Measurements from ENCODE around the gene CHURC1.
"Not testable (repeated sequence)": the region's sequence is repeated elsewhere in the genome, so short reads cannot be mapped to it uniquely, and the experiment has no call there.

Gene CHURC1

GRCh38 chr14:64912261-64912660, 2.0 kb upstream of the CHURC1 start:
- no peak for DNase-seq

GRCh38 chr14:64913477-64913876, 778 bp upstream of the CHURC1 start:
- not testable (repeated sequence) for DNase-seq

- no peak for DNase-seq
These were observed 772 bp downstream of the CHURC1 start for GRCh38 chr14:64915029-64915424.

GRCh38 chr14:64915797-64916196, 1.5 kb downstream of the CHURC1 start:
- DNase-seq, result no peak

- no peak for DNase-seq
These were observed 4.0 kb downstream of the CHURC1 start for GRCh38 chr14:64918216-64918615.

- DNase-seq, result no peak
These were observed 5.0 kb downstream of the CHURC1 start for GRCh38 chr14:64919215-64919614.

GRCh38 chr14:64919618-64920017, 5.4 kb downstream of the CHURC1 start:
- no peak for DNase-seq

- no peak for DNase-seq
These were observed 6.2 kb downstream of the CHURC1 start for GRCh38 chr14:64920465-64920864.

GRCh38 chr14:64923015-64923414, 8.8 kb downstream of the CHURC1 start:
- no peak for DNase-seq

- DNase-seq, result no peak
These were observed 12.2 kb downstream of the CHURC1 start for GRCh38 chr14:64926398-64926995.

- DNase-seq, result no peak
These were observed 12.8 kb downstream of the CHURC1 start for GRCh38 chr14:64927031-64927430.

- no peak for DNase-seq
These were observed 14.2 kb downstream of the CHURC1 start for GRCh38 chr14:64928239-64929013.

- DNase-seq, result no peak
These were observed 14.7 kb downstream of the CHURC1 start for GRCh38 chr14:64929014-64929359.

GRCh38 chr14:64930085-64930843, 16.0 kb downstream of the CHURC1 start:
- no peak for DNase-seq

GRCh38 chr14:64931123-64931522, 16.9 kb downstream of the CHURC1 start:
- DNase-seq, result no peak

GRCh38 chr14:64932231-64932630, 18.0 kb downstream of the CHURC1 start:
- no peak for DNase-seq

- no peak for DNase-seq
These were observed 20.2 kb downstream of the CHURC1 start for GRCh38 chr14:64934338-64934929.

- DNase-seq, result no peak
These were observed 21.3 kb downstream of the CHURC1 start for GRCh38 chr14:64935508-64935907.

GRCh38 chr14:64937171-64937820, 23.0 kb downstream of the CHURC1 start:
- no peak for DNase-seq

GRCh38 chr14:64937821-64938193, 23.6 kb downstream of the CHURC1 start:
- no peak for DNase-seq

- no peak for DNase-seq
These were observed 24.9 kb downstream of the CHURC1 start for GRCh38 chr14:64938972-64939816.

GRCh38 chr14:64939817-64940190, 25.5 kb downstream of the CHURC1 start:
- DNase-seq, result no peak

All from NCI-H1694 treated with DMSO at 0.1 percent for 48 hours (cell line).